GM18861 (cell line): ENCODE results near the gene RAI1.
A peak's percentile ranks its signal among the peaks of the same experiment; 100 is the strongest.
"Not testable (repeated sequence)": the region's sequence is repeated elsewhere in the genome, so short reads cannot be mapped to it uniquely, and the experiment has no call there.

Source experiments
- ATAC-seq: cut with Tn5 transposase; IDR thresholded peaks from one replicate; pipeline ENCODE4 v1.9.1; 2021; ENCODE audit not compliant: unreplicated experiment

RAI1 gene, protein sequence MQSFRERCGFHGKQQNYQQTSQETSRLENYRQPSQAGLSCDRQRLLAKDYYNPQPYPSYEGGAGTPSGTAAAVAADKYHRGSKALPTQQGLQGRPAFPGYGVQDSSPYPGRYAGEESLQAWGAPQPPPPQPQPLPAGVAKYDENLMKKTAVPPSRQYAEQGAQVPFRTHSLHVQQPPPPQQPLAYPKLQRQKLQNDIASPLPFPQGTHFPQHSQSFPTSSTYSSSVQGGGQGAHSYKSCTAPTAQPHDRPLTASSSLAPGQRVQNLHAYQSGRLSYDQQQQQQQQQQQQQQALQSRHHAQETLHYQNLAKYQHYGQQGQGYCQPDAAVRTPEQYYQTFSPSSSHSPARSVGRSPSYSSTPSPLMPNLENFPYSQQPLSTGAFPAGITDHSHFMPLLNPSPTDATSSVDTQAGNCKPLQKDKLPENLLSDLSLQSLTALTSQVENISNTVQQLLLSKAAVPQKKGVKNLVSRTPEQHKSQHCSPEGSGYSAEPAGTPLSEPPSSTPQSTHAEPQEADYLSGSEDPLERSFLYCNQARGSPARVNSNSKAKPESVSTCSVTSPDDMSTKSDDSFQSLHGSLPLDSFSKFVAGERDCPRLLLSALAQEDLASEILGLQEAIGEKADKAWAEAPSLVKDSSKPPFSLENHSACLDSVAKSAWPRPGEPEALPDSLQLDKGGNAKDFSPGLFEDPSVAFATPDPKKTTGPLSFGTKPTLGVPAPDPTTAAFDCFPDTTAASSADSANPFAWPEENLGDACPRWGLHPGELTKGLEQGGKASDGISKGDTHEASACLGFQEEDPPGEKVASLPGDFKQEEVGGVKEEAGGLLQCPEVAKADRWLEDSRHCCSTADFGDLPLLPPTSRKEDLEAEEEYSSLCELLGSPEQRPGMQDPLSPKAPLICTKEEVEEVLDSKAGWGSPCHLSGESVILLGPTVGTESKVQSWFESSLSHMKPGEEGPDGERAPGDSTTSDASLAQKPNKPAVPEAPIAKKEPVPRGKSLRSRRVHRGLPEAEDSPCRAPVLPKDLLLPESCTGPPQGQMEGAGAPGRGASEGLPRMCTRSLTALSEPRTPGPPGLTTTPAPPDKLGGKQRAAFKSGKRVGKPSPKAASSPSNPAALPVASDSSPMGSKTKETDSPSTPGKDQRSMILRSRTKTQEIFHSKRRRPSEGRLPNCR (N-terminal part only)

DNA sequence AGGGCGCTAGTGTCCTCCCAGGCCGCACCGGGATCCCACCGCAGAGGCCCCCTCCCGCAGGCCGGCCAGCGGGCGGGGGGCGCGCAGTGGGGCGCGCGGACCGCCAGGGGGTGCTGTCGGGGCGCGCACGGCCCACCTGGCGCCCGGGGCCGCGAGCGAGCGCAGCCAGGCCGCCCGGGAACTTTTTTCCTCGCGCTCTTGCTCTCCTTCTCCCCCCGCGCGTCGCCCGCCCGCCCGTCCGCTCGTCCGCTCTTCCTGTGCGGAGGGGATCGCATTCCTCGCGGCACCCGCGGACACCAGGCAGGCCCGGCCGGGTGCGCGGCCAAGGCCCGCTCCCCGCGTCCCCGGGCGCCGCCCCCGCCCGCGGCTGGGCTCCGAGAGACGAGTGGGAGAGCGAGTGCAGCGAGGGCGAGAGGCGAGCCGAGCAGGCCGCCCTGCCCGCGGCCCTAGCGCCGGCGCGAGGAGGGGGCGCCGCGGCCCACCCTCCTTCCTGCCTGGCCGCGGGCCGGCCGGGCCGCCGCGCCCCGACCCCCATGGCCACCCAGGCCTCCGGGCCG is at the start of gene RAI1:
RAI1 (plus strand) TSS at position 272 of the 557 bp plus-strand sequence. CDS start 111,491 bp downstream, outside the sequence.
- ATAC-seq = peak; percentile 29

DNA sequence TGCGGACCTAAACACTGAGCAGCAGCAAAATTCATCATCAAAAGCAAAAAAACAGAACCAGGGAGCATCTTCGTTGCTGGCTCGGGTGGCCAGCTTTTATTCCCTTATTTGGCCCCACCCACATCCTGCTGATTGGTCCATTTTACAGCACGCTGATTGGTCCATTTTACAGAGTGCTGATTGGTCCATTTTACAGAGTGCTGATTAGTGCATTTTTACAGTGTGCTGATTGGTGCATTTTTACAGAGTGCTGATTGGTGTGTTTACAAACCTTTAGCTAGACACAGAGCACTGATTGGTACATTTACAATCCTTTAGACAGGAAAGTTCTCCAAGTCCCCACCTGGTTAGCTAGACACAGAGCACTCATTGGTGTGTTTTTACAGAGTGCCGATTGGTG is 48.6 kb upstream of the RAI1 start:
- ATAC-seq = not testable (repeated sequence)

DNA sequence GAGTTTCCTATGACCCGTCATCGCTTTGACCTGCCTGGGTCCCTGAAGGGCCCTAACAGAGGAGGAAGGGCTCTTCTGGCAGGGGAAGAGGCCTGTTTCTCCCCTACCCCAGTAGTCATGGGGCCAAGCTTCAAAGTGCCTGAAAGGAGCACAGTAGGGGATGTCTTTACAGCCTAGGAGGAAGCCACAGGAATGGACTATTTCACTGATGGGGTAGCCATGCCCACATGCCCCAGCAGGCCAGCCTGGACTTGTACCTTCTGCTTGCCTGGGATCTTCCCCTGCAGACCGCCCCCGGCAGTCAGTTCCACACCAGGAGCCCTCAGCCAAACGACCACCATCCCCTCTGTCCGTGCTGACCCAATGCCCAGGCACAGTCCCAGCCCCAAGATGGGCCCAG is 47.9 kb upstream of the RAI1 start:
- no peak for ATAC-seq

DNA sequence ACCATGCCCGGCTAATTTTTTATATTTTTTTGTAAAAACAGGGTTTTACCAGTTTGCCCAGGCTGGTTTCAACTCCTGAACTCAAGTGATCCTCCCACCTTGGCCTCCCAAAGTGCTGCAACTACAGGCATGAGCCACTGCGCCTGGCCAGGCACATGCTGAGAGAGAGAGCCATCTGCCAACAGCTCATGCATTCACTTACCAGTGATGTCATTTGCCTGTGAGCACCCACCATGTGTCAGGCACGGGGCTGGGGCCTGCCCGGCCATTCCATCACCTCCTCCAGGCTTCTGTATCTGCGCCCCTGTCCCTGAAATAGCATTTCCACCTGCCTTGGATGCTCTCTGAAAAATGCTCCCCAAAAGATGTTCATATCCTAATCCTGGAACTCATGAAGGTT is 46.1 kb upstream of the RAI1 start:
- no peak for ATAC-seq

DNA sequence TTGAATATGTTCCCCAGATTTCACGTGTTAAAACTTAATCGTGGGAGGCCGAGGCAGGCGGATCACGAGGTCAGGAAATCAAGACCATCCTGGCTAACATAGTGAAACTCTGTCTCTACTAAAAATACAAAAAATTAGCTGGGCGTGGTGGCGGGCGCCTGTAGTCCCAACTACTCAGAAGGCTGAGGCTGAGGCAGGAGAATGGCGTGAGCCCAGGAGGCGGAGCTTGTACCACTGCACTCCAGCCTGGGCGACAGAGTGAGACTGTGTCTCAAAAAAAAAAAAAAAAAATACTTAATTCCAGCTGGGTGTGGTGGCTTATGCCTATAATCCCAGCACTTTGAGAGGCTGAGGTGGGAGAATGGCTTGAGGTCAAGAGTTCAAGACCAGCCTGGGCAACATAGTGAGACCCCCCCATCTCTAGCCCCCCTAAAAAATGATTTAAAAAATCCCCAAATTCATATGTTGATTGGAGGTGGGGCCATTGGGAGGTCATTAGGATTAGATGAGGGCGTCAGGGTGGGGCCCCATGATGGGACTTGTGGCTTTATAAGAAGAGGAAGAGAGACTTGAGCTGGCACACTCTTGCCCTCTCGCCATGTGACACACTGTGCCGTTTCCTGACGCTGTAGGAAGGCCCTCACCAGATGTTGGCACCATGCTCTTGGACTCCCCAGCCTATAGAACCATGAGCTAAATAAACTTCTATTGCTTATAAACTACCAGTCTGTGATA is 45.6 kb upstream of the RAI1 start:
- ATAC-seq = not testable (repeated sequence)

DNA sequence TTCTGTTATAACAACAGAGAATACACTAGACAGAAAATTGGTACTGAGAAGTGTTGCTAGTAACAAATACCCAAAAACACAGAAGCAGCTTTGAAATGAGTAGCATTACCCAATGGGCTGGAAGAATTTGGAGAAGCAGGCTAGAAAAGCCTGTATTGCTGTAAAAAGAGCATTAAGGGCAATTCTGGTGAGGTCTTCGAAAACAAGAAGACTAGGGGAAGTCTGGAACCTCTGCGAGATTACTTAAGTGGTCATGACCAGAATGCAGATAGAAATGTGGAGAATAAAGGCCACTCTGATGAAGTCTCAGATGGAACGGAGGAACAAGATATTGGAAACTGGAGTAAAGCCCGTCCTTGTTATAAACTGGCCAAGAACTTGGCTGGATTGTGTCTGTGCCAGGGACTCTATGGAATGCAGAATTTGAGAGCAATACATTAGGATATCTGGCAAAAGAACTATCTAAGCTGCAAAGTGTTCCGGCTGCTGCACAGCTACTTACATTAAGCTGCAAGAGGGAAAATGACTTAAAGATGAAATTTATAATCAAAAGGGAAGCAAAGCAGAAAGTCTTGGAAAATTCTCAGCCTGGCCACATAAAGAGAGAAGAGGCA is 44.9 kb upstream of the RAI1 start:
- ATAC-seq = no peak

DNA sequence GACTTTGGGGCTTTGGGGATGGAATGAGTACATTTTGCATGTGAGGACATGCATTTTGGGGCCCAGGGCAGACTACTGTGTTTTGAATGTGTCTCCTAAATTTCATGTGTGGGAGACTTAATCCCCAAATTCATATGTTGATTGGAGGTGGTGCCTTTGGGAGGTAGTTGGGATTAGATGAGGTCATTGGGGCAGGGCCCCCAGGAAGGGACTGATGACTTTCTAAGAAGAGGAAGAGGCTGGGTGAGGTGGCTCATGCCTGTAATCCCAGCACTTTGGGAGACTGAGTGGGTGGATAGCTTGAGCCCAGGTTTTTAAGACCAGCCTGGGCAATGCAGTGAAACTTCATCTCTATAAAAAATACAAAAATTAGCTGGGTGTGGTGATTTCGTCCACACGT is 42.8 kb upstream of the RAI1 start:
- ATAC-seq = no peak

DNA sequence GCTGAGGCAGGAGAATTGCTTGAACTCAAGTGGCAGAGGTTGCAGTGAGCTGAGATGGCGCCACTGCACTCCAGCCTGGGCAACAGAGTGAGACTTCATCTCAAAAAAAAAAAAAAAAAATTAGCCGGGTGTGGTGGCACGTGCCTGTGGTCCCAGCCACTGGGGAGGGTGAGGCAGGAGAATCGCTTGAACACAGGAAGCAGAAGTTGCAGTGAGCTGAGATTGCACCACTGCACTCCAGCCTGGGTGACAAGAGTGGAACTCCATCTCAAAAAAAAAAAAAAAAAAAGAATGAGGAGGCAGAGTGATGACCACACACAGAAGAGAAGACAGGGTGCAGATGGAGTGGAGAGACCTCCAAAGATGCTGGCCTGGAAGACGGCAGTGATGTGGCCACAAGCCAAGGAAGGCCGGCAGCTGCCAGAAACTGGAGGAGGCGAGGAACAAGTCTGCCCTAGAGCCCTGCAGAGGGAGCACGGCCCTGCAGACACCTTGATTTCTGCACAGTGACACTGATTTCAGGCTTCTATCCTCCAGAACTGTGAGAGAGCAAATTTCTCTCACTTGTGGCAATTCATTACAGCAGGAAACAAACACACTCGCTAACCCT is 41.5 kb upstream of the RAI1 start:
- ATAC-seq = not testable (repeated sequence)

DNA sequence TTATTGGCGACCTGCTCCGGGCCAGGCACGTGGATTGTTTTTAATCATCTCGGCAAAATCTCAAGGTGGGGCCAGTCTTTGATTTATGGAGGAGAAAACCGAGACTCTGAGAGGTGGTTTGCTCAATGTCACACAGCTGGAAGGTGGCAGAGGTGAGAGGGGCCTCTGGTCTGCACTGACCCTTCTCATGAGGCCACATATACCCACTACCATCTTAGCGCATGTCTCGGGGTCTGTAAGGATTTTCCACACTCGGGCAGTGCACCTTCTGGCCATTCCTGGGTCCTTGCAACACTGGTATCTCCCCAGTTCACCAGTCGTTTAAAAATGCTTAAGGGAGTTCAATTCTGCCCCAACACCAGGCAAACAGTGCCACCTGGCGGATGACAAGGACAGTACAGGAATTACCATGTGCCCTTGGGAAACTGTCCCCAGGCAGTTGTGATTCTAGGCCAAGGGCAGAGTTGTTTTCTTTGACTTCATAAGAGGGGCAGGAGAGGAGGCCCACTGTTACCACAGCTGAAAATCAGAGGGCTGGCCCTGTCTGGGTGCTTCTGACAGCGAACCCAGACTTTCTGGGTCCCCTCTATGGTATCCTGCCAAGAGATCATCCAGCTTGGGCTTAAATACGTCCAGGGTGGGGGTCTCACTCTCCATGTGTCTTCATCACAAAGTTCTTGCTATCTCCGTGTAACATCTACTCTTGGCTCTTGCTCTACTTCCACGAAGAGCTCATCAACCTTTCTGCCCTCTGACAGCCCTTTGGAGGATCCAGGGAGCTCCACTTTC is 39.4 kb upstream of the RAI1 start:
- no peak for ATAC-seq

DNA sequence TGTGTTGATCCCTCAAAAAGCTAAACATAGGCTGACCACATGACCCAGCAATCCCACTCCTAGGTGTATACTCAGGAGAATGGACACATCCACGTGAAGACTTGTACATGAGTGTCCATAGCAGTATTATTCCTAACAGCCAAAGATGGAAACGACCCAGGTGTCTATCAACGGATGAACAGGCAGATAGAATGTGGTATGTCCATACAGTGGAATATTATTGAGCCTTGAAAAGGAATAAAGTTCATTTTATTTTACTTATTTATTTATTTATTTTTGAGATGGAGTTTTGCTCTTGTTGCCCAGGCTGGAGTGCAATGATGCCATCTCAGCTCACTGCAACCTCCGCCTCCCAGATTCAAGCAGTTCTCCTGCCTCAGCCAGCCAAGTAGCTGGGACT is 36.1 kb upstream of the RAI1 start:
- not testable (repeated sequence) for ATAC-seq

DNA sequence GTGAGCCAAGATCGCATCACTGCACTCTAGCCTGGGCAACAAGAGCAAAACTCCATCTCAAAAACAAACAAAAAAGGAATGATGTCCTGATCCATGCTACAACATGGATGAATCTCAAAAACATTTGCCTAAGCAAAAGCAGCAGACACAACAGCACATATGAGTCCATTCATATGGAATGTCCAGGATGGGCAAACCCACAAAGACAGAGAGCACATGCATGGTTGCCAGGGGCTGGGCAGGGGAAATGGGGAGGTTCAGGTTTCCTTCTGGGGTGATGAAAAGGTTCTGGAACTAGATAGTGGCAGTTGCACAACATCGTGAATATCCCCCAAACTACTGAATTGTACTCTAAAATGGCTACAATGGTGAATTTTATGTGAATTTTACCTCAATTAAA is 35.3 kb upstream of the RAI1 start:
- ATAC-seq = no peak

DNA sequence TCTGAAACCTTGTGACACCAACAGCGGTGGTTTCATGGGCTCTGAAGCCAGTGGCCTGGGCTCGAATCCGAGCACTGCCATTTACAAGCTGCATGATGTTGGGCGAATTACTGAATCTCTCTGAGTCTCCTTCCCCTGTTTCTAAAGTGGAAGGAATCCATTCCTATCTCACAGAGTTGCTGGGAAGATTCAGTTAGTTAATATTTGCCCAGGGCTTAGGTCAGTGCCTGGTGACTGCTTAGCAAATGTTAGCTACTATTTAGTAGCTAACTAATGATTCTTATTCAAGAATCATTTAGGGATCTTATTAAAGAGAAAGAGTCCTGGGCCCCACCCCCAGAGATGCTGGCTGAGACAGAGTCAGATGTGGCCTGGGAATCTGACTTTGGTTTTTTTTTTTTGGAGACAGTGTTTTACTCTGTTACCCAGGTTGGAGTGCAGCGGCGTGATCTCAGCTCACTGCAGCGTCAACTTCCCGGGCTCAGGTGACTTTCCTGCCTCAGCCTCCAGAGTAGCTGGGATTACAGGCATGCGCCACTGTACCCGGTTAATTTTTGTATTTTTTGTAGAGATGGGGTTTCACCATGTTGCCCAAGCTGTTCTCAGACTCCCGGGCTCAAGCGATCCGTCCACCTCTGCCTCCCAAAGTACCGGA is 33.6 kb upstream of the RAI1 start:
- no peak for ATAC-seq

DNA sequence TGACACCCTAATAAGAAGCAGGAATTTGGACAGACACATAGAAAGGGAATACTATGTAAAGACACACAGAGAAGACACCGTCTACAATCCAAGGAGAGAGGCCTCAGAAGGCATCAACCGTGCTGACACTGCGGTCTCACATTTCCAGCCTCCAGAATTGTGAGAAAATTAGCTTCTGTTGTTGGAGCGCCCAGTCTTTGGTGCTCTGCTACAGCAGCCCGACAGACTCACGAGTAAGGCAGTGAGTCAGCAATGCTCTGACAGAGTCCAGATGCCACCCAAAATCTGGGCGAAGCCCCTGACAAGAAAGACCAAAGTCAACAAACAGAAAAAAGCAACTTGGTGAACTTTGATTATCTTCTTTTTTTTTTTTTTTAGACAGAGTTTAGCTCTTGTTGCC is 32.5 kb upstream of the RAI1 start:
- ATAC-seq = no peak

DNA sequence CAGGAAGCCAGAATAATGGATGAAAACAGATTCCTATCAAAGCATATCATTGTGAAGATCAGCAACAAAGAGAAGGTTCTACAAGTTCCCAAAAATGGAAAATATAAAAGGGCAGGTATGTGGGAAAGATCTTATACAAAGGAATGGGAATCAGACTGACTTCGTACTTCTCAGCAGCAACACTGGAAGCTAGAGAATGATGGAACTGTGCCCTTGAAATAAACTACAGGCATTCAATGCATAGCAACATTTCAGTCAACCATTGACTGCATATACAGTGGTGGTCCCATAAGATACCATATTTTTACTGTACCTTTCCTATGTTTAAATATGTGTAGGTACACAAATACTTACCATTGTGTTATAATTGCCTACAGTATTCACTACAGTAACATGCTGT is 30.3 kb upstream of the RAI1 start:
- no peak for ATAC-seq

DNA sequence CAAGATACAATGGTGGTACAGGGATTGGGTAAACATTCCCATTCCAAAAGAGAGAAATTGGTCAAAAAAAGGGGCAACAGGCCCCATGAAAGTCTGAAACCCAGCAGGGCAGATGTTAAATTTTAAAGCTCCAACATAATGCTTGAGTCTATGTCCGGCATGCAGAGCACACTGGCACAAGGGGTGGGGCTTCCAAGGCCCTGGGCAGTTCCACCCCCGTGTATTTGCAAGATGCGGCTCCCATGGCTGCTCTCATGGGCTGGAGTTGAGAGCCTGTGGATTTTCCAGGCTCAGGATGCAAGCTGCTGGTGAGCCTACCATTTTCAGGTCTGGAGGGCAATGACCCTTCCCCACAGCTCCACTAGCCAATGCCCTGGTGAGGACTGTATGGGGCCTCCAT is 27.9 kb upstream of the RAI1 start:
- ATAC-seq = no peak

DNA sequence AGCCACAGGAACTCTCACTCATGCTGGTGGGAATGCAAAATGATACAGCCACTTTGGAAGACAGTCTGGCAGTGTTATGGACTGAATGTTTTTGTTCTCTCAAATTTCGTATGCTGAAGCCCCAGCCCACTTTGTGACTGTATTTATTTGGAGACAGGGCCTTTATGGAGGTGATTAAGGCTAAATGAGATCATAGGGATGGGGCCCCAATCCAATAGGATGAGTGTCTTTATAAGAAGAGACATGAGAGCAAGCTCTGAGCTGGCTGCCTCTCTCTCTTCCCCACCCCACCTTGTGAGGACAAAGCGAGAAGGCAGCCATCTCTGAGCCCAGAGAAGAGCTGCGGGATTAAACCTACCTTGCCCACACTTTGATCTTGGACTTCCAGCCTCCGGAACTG is 21.9 kb upstream of the RAI1 start:
- no peak for ATAC-seq

DNA sequence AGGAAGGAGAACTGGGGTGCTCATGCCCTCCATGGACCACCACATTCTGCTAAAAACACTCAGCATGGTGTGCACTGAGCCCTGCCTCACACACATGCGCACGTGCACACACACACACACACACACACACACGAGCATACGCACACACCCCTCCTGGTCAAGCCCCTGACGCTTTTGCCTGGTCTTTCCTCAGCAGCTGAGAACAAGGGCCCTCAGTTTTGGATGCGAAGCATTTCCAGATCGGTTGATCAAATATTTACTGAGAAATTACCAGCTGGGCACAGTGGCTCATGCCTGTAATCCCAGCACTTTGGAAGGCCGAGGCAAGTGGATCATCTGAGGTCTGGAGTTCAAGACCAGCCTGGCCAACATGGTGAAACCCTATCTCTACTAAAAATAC is 20.1 kb upstream of the RAI1 start:
- no peak for ATAC-seq

DNA sequence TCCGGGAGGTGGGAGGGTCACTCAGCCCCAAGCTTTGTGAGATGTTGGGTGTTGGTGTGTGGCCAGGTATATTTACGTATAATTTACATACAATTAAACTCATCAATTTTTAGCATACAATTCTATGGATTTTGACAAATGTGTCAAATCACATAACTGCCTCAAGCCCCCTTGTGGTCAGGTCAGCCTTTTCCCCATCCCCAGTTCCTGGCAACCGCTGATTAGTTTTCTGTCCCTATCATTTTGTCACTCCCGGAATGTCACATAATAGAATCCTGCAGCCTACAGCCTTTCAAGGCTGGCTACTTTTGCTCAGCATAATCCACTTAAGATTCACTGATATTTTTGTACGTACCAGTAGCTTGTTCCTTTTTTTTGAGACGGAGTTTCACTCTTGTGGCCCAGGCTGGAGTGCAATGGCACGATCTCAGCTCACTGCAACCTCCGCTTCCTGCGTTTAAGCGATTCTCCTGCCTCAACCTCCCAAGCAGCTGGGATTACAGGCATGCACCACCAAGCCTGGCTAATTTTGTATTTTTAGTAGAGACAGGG is 19.3 kb upstream of the RAI1 start:
- no peak for ATAC-seq
